Measurements from ENCODE around the gene ZHX3.

Gene ZHX3

GRCh38 chr20:41222296-41222695 lies 95.2 kb downstream of the ZHX3 start:
- DNase-seq, result no peak

GRCh38 chr20:41221614-41222218 lies 95.8 kb downstream of the ZHX3 start:
- no peak for DNase-seq

DNA sequence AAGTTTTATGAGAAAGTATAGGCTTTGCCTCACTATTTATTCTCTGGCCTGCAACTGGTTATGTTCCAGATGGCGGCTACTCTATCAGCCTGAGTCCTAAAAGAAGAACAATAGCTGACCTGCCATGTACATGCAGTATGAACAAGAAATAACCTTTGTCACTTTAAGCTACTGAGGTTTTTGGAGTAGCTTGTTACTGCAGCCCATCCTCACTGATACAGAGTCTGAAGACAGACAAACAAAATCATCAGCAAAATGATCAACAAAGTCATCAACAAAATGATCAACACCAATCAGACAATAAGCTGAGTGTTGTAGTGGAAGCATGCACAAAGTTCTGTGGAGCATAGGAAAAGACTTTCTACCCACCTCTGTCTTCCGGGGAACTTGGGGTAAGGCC lies 97.7 kb downstream of the ZHX3 start:
- no peak for DNase-seq

DNA sequence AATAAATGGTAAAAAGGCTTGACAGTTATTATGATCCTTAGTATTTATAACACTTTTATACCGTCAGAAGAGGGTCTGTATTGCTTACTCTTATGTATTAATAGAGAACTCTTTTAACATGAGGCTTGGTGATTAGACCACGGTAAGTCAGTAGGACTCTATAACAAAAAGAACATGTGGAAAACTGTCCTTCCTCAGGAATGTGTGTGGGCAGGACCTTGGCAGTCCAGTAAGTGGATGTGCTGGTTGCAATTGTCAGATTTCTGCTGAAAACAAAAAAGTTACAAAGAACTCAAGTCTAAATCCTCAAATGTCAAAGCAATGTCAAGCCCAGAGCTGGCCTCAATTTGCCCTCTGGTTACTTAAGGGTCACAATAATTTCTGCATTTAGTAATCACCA lies 99.1 kb downstream of the ZHX3 start:
- no peak for DNase-seq

DNA sequence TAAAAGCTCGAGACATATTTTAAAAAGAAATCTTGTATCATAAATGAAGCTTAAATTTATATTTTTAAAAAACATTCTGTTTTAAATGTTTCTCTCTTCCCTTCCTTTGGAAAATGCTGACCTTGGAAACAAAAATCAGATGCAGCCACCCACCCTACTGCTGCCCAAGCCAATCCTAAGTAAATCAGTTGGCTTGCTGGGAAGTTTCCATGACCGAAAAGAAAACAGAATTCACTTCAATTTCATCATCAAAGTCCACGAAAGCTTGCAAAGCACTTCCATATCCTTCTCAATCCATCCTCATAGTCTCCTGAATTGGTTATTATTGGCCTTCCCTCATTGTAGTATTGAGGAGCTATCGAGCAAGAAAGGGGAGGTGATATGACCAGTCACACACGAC lies 100.1 kb downstream of the ZHX3 start:
- no peak for DNase-seq

- no peak for DNase-seq
Observed at GRCh38 chr20:41214666-41215065, 102.9 kb downstream of the ZHX3 start.

DNA sequence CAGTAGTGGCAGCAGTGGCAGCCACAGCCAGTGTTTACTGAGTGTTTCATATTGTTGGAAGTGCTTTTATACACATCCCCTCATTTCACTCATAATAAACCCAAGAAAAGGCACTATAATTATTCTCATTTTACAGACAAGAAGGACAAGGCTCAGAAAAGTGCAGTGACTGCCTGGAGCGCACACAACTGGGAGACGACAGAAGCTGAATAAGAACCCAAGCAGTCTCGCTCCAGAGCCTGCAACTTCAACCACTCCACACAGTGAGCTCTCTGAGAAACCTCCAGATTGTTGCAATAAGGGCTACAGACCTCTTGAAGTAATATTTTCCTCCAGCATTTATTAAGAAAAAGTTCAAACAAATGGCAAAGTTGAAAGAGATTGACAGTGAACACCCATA lies 103.3 kb downstream of the ZHX3 start:
- DNase-seq, result no peak

GRCh38 chr20:41213150-41213820 lies 104.2 kb downstream of the ZHX3 start:
- no peak for DNase-seq

DNA sequence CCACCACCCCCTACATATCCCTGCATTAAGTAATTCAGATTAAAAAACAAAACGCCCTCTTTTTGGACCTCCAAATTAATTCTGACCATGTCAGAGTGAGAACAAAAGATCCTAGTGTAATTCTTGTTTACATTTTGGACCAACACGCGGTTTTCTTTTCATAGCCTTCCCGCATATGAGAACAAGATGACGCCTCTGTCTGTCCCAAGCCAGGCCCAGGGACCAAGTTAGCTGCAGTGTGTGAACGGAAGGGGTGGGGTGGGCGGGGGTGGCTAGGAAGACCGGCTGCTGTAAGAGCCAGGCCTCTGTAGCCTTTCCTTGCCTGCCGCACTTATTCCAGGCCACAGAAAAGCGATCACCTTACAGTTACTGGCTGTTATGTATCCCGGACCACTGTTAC lies 112.2 kb downstream of the ZHX3 start:
- DNase-seq, result no peak

DNA sequence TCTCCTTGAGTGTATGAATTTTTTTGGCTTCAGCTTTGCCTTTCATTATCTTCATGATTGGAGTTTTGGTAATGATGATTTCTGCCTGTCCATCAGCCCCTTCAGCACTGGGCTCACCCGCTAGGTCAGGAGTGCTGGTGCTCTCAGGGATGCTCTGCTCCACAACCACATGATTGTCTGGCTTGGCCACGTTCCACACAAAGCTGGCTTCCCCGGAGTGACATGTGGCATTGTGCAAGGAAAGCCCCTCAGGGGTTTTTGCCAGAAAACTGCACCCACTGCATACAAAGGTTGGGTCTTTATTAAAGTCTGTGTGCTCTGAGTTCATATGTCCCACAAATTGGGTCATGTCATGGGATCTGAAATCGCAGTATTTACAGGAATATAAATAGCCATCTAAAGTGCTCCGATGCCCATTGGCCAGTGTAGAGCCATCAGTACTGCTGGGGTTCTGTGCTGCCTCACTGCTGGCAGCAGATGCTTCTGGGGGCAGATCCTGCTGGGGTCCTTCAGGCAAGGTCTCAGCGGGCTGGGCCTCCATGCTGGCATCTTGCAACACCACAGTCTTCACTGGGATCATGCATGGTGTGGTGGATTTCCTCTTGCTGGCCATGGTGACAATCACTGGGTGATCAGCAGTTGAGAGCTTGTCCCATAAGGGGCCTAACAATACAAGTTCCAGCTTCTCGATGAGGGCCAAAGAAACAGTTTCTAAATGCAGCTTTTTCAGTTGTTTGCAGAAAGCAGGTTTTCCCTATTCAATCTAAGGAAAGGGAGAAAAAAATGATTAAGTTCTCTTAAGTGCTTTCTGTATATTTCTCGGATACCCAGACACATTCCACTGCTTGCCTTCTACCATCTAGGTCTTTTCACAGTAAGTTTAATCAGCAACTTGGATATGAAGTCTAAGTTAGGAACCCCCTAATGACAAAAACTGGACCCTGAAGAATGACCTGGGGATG lies 112.9 kb downstream of the ZHX3 start:
- no peak for DNase-seq

DNA sequence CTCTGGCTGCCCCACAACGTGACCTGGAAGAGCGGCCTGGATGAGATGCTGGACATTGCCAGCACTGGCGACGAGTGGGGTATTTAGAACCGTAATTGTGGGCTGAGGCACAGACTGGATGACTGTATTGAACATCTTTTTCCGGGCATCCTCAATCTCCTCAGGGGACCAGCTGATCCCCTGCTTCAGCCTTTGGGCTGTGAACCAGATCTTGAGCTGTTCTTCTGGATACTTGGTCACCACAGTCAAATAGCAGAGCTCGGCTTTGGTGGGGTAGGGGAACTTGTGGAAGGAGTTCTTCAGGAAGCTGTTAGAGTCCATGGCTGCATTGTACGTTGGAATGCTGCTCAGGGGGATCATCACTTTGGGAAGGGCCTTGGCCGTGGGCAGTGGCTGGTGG lies 113.9 kb downstream of the ZHX3 start:
- no peak for DNase-seq

- no peak for DNase-seq
Observed at GRCh38 chr20:41202426-41202825, 115.1 kb downstream of the ZHX3 start.

GRCh38 chr20:41201760-41202159 lies 115.8 kb downstream of the ZHX3 start:
- no peak for DNase-seq

- DNase-seq, result no peak
Observed at GRCh38 chr20:41200446-41201202, 116.9 kb downstream of the ZHX3 start.

DNA sequence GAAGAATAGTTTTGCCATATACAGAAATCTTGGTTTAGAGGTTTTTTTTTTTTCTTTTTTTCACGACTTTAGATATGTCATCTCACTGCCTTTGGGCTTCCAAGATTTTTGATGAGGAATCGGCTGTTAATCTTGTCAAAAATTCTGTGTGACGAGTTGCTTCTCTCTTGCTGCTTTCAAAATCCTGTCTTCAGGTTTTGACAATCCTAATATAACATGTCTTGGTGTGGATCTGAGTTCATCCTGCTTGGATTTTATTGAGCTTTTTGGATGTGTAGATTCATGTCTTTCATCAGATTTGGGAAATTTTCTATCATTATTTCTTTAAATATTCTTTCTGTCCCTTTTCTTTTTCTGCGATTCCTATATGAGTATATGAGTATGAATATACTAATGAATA lies 119.1 kb downstream of the ZHX3 start:
- DNase-seq, result no peak

DNA sequence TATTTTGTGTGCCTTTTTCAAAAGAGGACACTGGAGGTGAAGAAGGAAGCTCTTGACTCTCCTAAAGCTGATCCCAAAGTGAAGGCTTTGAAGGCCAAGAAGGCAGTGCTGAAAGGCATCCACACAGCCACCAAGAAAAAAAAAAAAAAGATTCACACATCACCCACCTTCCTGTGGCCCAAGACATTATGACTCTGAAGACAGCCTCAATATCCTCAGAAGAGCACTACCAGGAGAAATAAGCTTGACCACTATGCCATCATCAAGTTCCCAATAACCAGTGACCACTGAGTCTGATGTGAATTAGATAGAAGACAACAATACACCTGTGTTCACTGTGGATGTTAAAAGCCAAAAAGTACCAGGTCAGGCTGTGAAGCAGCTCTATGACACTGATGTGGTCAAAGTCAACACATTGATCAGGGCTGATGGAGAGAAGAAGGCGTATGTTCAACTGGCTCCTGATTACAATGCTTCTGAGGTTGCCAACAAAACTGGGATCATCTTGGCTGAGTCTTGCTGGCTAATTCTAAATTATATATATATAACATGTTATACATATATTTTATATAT lies 120.8 kb downstream of the ZHX3 start:
- no peak for DNase-seq

DNA sequence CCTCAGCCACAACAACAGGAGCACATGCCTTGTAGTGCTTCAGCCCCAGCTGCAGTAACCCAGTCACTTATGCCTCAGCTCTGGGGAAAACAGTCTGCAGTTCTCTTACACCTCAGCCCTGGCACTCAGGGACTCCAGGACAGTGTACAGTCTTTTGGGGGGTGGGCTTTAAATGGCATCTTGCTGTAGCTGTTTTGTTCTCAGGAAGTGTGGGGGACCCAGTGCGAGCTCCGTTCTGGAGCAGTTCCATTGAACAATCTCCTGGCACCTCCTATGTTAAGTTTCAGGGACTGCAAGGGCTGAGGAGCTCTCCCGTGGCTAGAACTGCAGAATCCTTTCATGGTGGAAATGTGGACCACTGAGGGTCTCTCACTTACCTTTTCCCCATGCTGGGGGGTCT lies 125.0 kb downstream of the ZHX3 start:
- no peak for DNase-seq

- no peak for DNase-seq
Observed at GRCh38 chr20:41191562-41192500, 125.7 kb downstream of the ZHX3 start.

DNA sequence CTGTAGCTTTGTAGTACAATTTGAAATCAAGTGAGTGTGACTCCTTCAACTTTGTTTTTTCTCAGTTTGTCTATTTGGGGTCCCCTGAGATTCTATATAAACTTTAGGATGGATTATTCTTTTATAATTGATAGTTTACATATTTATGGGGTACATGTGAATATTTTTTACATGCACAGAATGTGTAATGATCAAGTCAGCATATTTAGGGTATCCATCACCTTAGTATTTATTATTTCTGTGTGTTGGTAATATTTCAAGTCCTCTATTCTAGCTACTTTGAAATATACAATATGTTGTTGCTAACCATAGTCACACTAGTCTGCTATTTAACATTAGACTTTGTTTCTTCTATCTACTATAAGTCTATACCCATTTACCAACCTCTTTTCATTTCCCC lies 129.9 kb downstream of the ZHX3 start:
- no peak for DNase-seq

DNA sequence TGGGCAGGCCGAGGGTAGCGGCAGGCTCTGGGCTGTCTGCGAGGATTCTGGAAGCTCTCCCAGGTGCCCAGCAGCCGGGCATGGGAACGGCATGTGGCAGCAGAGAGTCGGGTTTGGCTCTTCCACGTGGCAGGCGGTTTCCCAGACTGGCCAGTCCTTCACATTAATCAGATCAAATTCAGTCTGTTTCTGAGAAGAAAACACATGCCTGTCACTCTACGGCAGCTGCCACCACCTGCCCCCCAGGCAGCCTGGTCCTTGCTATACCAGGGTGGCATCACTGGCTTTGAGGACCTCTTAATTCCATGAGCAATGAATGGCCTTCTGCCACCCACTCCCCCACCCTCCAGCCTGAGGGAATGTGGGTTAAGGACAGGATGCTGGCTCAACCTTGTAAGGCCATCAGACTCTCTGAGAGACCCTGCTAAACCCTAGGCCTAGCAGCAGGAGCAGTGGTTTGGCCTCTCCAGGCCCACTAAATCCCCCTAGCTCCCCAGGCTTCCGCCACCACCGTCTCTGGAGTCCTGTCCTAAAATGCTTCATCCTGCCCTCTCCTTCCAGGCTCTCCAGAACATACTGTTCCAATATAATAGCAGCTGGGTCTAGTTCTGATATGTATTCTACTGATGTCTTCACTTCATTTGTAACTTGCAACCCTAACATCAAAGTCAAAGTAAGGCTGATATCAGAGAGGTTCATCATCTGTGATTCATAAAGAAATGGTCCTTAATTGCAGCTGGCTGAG lies 132.3 kb downstream of the ZHX3 start:
- no peak for DNase-seq

DNA sequence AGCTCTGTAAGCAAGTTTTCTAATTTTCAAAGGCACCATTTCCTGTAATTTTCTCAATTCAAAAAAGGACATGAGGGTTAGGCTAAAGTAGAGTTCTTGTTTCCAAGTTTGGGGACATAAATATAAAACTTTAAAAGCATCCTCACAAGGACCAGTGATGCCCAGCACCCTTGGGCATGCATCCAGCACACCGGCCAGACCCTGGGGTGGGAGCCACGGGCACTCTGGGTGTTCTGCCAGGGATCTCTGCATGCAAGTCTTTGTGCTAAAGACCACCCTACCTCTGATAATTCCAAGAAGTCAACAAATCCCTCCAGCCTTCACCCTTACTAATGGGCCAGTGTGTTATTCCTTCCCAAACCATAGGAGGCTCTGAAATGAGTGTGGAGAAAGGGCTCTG lies 133.7 kb downstream of the ZHX3 start:
- DNase-seq, result no peak

All from T-helper 9 cell (primary cell).